Dermis microvascular lymphatic vessel endothelial cell (primary cell): Measurements from ENCODE around the gene ZNF513. TPM values are rescaled to one million over a fixed set of nuclear protein-coding genes. Genes with fewer than 3 reads are reported as not detected.
A peak's percentile ranks its signal among the peaks of the same experiment; 100 is the strongest.
"Not testable (repeated sequence)": the region's sequence is repeated elsewhere in the genome, so short reads cannot be mapped to it uniquely, and the experiment has no call there.

Source experiments
- DNase-seq, 2 donors: peaks; one replicate each; pipeline versions ENCODE4 v3.0.0 to v3.0.0-alpha.2; 2010; ENCODE audit warnings: low read depth in 2 of 2
- total RNA-seq: library from RNA; depleted of rRNA; stranded (reverse); fragments of >200 nt; gene quantifications from 2 replicates; pipeline ENCODE4 v1.2.1, GENCODE V29; 2014

Gene ZNF513
- total RNA-seq = 4.6 and 8.7 TPM in 2 replicates

GRCh38 chr2:27380626-27381545 is at the start of gene ZNF513:
Gene ZNF513 (minus strand): TSS chr2:27380734. CDS start chr2:27380526, 208 bp downstream.
- peak; percentile 88 to 96 for DNase-seq

GRCh38 chr2:27428978-27429541 is 48.5 kb upstream of the ZNF513 start:
- peak; percentile 63 to 92 for DNase-seq

GRCh38 chr2:27428213-27428977 is 47.9 kb upstream of the ZNF513 start, which contains the start of gene NRBP1:
Gene NRBP1 (plus strand): TSS chr2:27428631. CDS start chr2:27433274, 4,643 bp downstream.
- peak; percentile 69 to 91 for DNase-seq

GRCh38 chr2:27427863-27428212 is 47.3 kb upstream of the ZNF513 start:
- no peak for DNase-seq

- DNase-seq = not testable (repeated sequence)
These were observed 44.5 kb upstream of the ZNF513 start for GRCh38 chr2:27425039-27425438.

GRCh38 chr2:27422958-27423357 is 42.4 kb upstream of the ZNF513 start:
- no peak for DNase-seq

- DNase-seq = no peak
These were observed 41.2 kb upstream of the ZNF513 start for GRCh38 chr2:27421660-27422250.

GRCh38 chr2:27420996-27421395 is 40.5 kb upstream of the ZNF513 start:
- DNase-seq = no peak

GRCh38 chr2:27416151-27416550 is 35.6 kb upstream of the ZNF513 start:
- no peak for DNase-seq

GRCh38 chr2:27412419-27413152 is 32.1 kb upstream of the ZNF513 start:
- DNase-seq = no peak

- peak; percentile 78 to 95 for DNase-seq
These were observed 29.0 kb upstream of the ZNF513 start, which contains the start of gene PPM1G for GRCh38 chr2:27409321-27410073. Gene PPM1G (minus strand): TSS chr2:27409591. CDS start chr2:27409422, 169 bp downstream.

- DNase-seq = peak in 1 of 2 donors; percentile 18
These were observed 28.2 kb upstream of the ZNF513 start for GRCh38 chr2:27408601-27409320.

- peak; percentile 67 to 76 for DNase-seq
These were observed 27.4 kb upstream of the ZNF513 start for GRCh38 chr2:27407798-27408491.

GRCh38 chr2:27400348-27401135 is 20.0 kb upstream of the ZNF513 start:
- no peak for DNase-seq

- no peak for DNase-seq
These were observed 18.4 kb upstream of the ZNF513 start for GRCh38 chr2:27398962-27399361.

- DNase-seq = no peak
These were observed 12.7 kb upstream of the ZNF513 start for GRCh38 chr2:27393225-27393624.

GRCh38 chr2:27390822-27391679 is 10.5 kb upstream of the ZNF513 start:
- no peak for DNase-seq
